HL-60 (cell line): Measurements from ENCODE around the gene MYO5B.

Source experiments
- DNase-seq, 2 experiments: peaks; one replicate each; pipeline ENCODE4 v3.0.0-alpha.2; 2010 to 2020; ENCODE audit warnings: low read depth in 1 of 2, low spot score in 1 of 2
- H3K27ac ChIP-seq: fragments of 250-450 bp; sonication (Bioruptor Pico); replicated peaks from 2 replicates; pipeline ENCODE4 v1.5.1; 2020; ENCODE audit warnings: mild to moderate bottlenecking, moderate library complexity
- H3K27me3 ChIP-seq: fragments of 250-450 bp; sonication (Bioruptor Pico); 2 replicates; pipeline ENCODE4 v1.5.1; 2021; ENCODE audit warnings: mild to moderate bottlenecking, moderate library complexity; ENCODE audit not compliant: insufficient read depth, poor library complexity, severe bottlenecking
- H3K4me3 ChIP-seq: replicated peaks from 2 replicates; pipeline ENCODE4 v1.5.1; 2011; ENCODE audit warnings: mild to moderate bottlenecking, control low read depth, low read length; ENCODE audit not compliant: insufficient read depth
- CTCF ChIP-seq: IDR thresholded peaks from one replicate; pipeline ENCODE4 v1.5.1; 2011; ENCODE audit warnings: low read length, control low read depth, inconsistent platforms; ENCODE audit not compliant: insufficient read depth
- GABPA ChIP-seq: IDR thresholded peaks from 2 replicates; pipeline ENCODE4 v1.6.1; 2012; ENCODE audit warnings: low read depth
- POLR2AphosphoS5 ChIP-seq: IDR thresholded peaks from 2 replicates; pipeline ENCODE4 v1.6.1; 2012; ENCODE audit warnings: low read depth
- REST ChIP-seq: IDR thresholded peaks from 2 replicates; pipeline ENCODE4 v1.6.1; 2012; ENCODE audit warnings: low read depth; ENCODE audit not compliant: insufficient replicate concordance
- SPI1 ChIP-seq: IDR thresholded peaks from 2 replicates; pipeline ENCODE4 v1.6.1; 2012; ENCODE audit warnings: low read depth, mild to moderate bottlenecking, borderline replicate concordance

MYO5B gene

GRCh38 chr18:50138181-50139064 is 56.5 kb downstream of the MYO5B start:
- no peak overlapping the region for H3K4me3 ChIP-seq
- no peak for DNase-seq
- peaks cover 16% of the 10 kb centered on the region for H3K27me3 ChIP-seq
- no peak overlapping the region for H3K27ac ChIP-seq
- TF ChIP-seq SPI1 (no peak), POLR2AphosphoS5 (no peak), REST (no peak), CTCF (no peak), GABPA (no peak)

- TF ChIP-seq POLR2AphosphoS5 (no peak), CTCF (no peak), GABPA (no peak)
- H3K27ac ChIP-seq = no peak overlapping the region
- peaks cover 17% of the 10 kb centered on the region for H3K27me3 ChIP-seq
- DNase-seq = no peak
- no peak overlapping the region for H3K4me3 ChIP-seq
Observed at GRCh38 chr18:50135903-50136302, 59.0 kb downstream of the MYO5B start.

DNA sequence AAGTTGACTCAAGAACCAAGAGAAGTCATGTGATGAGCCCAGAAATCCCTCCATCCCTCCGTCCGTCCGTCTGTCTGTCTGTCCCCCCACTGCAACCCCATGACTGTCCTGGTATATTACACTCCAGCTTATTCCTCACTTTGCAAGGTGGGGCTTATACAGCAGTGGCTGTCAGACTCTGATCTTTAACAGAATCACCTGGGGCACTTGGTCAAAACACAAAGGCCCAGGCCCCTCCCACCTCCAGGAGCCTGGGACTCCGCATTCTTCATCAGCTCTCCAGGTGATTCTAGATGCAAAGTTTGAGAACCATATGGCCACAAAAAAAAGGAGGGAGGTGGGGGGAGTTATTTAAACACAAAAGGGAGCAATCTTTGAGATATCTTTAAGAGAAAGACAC is 61.4 kb downstream of the MYO5B start:
- peaks cover 22% of the 10 kb centered on the region for H3K27me3 ChIP-seq
- no peak overlapping the region for H3K27ac ChIP-seq
- H3K4me3 ChIP-seq = no peak overlapping the region
- DNase-seq = no peak
- TF ChIP-seq GABPA = no peak
- no peak for TF ChIP-seq REST
- TF ChIP-seq CTCF = no peak
- no peak for TF ChIP-seq POLR2AphosphoS5
- TF ChIP-seq SPI1 = no peak
